PFSK-1 (cell line): ENCODE results near the gene UACA.

ENCODE experiments used
- POLR2AphosphoS5 ChIP-seq: IDR thresholded peaks from 2 replicates; pipeline ENCODE4 v1.6.1; 2012; ENCODE audit warnings: low read depth, mild to moderate bottlenecking, control low read depth, low read length, moderate library complexity
- REST ChIP-seq, 2 experiments: IDR thresholded peaks; 2 replicates each; pipeline versions ENCODE4 v1.6.1 to v1.8.0; 2011 to 2012; ENCODE audit warnings: low read depth in 2 of 2, low read length in 2 of 2, control low read depth in 1 of 2, inconsistent platforms in 1 of 2, mild to moderate bottlenecking in 1 of 2, moderate library complexity in 1 of 2; ENCODE audit not compliant: insufficient read depth in 1 of 2
- SIN3A ChIP-seq: IDR thresholded peaks from 2 replicates; pipeline ENCODE4 v1.6.1; 2012; ENCODE audit warnings: mild to moderate bottlenecking, low read length, moderate library complexity, borderline replicate concordance; ENCODE audit not compliant: insufficient read depth

GRCh38 chr15:70613271-70613670 is 150.1 kb downstream of the UACA start:
- TF ChIP-seq SIN3A (no peak), POLR2AphosphoS5 (no peak), REST (IDR thresholded peaks at IDR 0.05; ENCODE audit: insufficient read depth in 1 of 2, low read depth in 2 of 2, low read length in 2 of 2) (no peak)
